H9 (cell line): Measurements from ENCODE around the gene ICAM2. TPM values are rescaled to one million over a fixed set of nuclear protein-coding genes. Genes with fewer than 3 reads are reported as not detected.

ENCODE experiments used
- DNase-seq: peaks from one replicate; pipeline ENCODE4 v3.0.0-alpha.2; 2017
- H2AFZ ChIP-seq: one replicate; pipeline ENCODE4 v1.6.1; 2013; ENCODE audit warnings: mild to moderate bottlenecking, low read length, control low read depth, moderate library complexity
- H2AK5ac ChIP-seq: 2 replicates; pipeline ENCODE4 v1.6.1; 2013; ENCODE audit warnings: low read length, control low read depth, mixed read lengths; ENCODE audit not compliant: insufficient read length
- H2BK120ac ChIP-seq: one replicate; pipeline ENCODE4 v1.6.1; 2013; ENCODE audit warnings: low read depth, mild to moderate bottlenecking, low read length, control low read depth, inconsistent platforms; ENCODE audit not compliant: poor library complexity, severe bottlenecking
- H2BK12ac ChIP-seq: 2 replicates; pipeline ENCODE4 v1.6.1; 2013; ENCODE audit warnings: low read length, control low read depth, mixed read lengths, low read depth; ENCODE audit not compliant: insufficient read length
- H2BK15ac ChIP-seq: 2 replicates; pipeline ENCODE4 v1.6.1; 2013; ENCODE audit warnings: low read depth, low read length, control low read depth
- H2BK20ac ChIP-seq: one replicate; pipeline ENCODE4 v1.6.1; 2013; ENCODE audit warnings: low read depth, mild to moderate bottlenecking, low read length, control low read depth, inconsistent platforms; ENCODE audit not compliant: poor library complexity, severe bottlenecking
- H2BK5ac ChIP-seq: 2 replicates; pipeline ENCODE4 v1.6.1; 2013; ENCODE audit warnings: low read length, control low read depth, mixed read lengths; ENCODE audit not compliant: insufficient read length
- H3K14ac ChIP-seq: 2 replicates; pipeline ENCODE4 v1.6.1; 2013; ENCODE audit warnings: low read length, control low read depth; ENCODE audit not compliant: insufficient read depth
- H3K18ac ChIP-seq: 2 replicates; pipeline ENCODE4 v1.6.1; 2013; ENCODE audit warnings: low read depth, mild to moderate bottlenecking, mixed read lengths, low read length, control low read depth; ENCODE audit not compliant: insufficient read length
- H3K23ac ChIP-seq: 2 replicates; pipeline ENCODE4 v1.6.1; 2013; ENCODE audit warnings: low read length, control low read depth, mixed read lengths, low read depth; ENCODE audit not compliant: insufficient read length
- H3K23me2 ChIP-seq: 2 replicates; pipeline ENCODE4 v1.6.1; 2013; ENCODE audit warnings: low read depth, mild to moderate bottlenecking, mixed read lengths, low read length, control low read depth; ENCODE audit not compliant: insufficient read length, poor library complexity, severe bottlenecking
- H3K27ac ChIP-seq: 2 replicates; pipeline ENCODE4 v1.5.1; 2013; ENCODE audit warnings: low read length, control low read depth, mixed read lengths, low read depth; ENCODE audit not compliant: insufficient read length
- H3K27me3 ChIP-seq: 2 replicates; pipeline ENCODE4 v1.6.1; 2013; ENCODE audit warnings: low read length, control low read depth, inconsistent platforms; ENCODE audit not compliant: insufficient read depth
- H3K4ac ChIP-seq: 2 replicates; pipeline ENCODE4 v1.6.1; 2013; ENCODE audit warnings: low read depth, mild to moderate bottlenecking, control low read depth, inconsistent platforms, low read length, moderate library complexity
- H3K4me1 ChIP-seq: 2 replicates; pipeline ENCODE4 v1.6.1; 2013; ENCODE audit warnings: low read length, control low read depth, inconsistent platforms; ENCODE audit not compliant: insufficient read depth
- H3K4me2 ChIP-seq: 2 replicates; pipeline ENCODE4 v1.6.1; 2013; ENCODE audit warnings: low read length, control low read depth, mixed read lengths; ENCODE audit not compliant: insufficient read length, insufficient read depth
- H3K56ac ChIP-seq: 2 replicates; pipeline ENCODE4 v1.6.1; 2013; ENCODE audit warnings: low read depth, mild to moderate bottlenecking, mixed read lengths, low read length, control low read depth; ENCODE audit not compliant: insufficient read length
- H3K79me1 ChIP-seq: 2 replicates; pipeline ENCODE4 v1.6.1; 2013; ENCODE audit warnings: low read depth, mild to moderate bottlenecking, moderate library complexity, low read length, control low read depth, inconsistent platforms; ENCODE audit not compliant: insufficient read depth, poor library complexity, severe bottlenecking
- H3K79me2 ChIP-seq: 2 replicates; pipeline ENCODE4 v1.6.1; 2013; ENCODE audit warnings: low read length, control low read depth, inconsistent platforms; ENCODE audit not compliant: insufficient read depth
- H3K9ac ChIP-seq: 2 replicates; pipeline ENCODE4 v1.6.1; 2013; ENCODE audit warnings: low read length, control low read depth, mixed read lengths; ENCODE audit not compliant: insufficient read length; ENCODE audit errors: extremely low read depth
- H3K9me3 ChIP-seq: one replicate; pipeline ENCODE4 v1.6.1; 2013; ENCODE audit warnings: low read depth, low read length, inconsistent platforms; ENCODE audit not compliant: control insufficient read depth
- H3T11ph ChIP-seq: one replicate; pipeline ENCODE4 v1.6.1; 2013; ENCODE audit warnings: mild to moderate bottlenecking, low read length, control low read depth, inconsistent platforms
- H4K20me1 ChIP-seq: one replicate; pipeline ENCODE4 v1.6.1; 2013; ENCODE audit not compliant: control insufficient read depth, insufficient read length, insufficient read depth
- H4K5ac ChIP-seq: 2 replicates; pipeline ENCODE4 v1.6.1; 2013; ENCODE audit warnings: low read depth, mild to moderate bottlenecking, mixed read lengths, low read length, control low read depth; ENCODE audit not compliant: insufficient read length
- H4K8ac ChIP-seq: replicated peaks from 2 replicates; pipeline ENCODE4 v1.6.1; 2013; ENCODE audit warnings: low read length, control low read depth, mixed read lengths, low read depth; ENCODE audit not compliant: insufficient read length
- H4K91ac ChIP-seq: 2 replicates; pipeline ENCODE4 v1.6.1; 2013; ENCODE audit warnings: low read depth, mild to moderate bottlenecking, moderate library complexity, mixed read lengths, low read length, control low read depth; ENCODE audit not compliant: insufficient read length
- H3K27ac Mint-ChIP-seq, 3 experiments: 2 replicates in 2 of 3; 3 replicates in 1 of 3; pipeline ENCODE4 v1.8.0; 2020 to 2021; ENCODE audit warnings: mixed read lengths in 3 of 3, mild to moderate bottlenecking in 1 of 3, moderate library complexity in 1 of 3
- H3K27me3 Mint-ChIP-seq: 2 replicates; pipeline ENCODE4 v1.8.0; 2021; ENCODE audit warnings: low read depth, mild to moderate bottlenecking, moderate library complexity, mixed read lengths
- H3K36me3 Mint-ChIP-seq, 3 experiments: 2 replicates in 2 of 3; 3 replicates in 1 of 3; pipeline ENCODE4 v1.8.0; 2020 to 2021; ENCODE audit warnings: low read depth in 3 of 3, mixed read lengths in 3 of 3; ENCODE audit not compliant: insufficient read depth in 1 of 3
- H3K4me1 Mint-ChIP-seq, 2 experiments: 2 replicates each; pipeline ENCODE4 v1.8.0; 2020; ENCODE audit warnings: mixed read lengths in 2 of 2
- H3K4me3 Mint-ChIP-seq, 2 experiments: 2 replicates in 1 of 2; 3 replicates in 1 of 2; pipeline ENCODE4 v1.8.0; 2020 to 2021; ENCODE audit warnings: mild to moderate bottlenecking in 2 of 2, mixed read lengths in 2 of 2, moderate library complexity in 1 of 2
- H3K9me3 Mint-ChIP-seq, 2 experiments: 2 replicates in 1 of 2; 3 replicates in 1 of 2; pipeline ENCODE4 v1.8.0; 2020; ENCODE audit warnings: mild to moderate bottlenecking in 2 of 2, mixed read lengths in 2 of 2, moderate library complexity in 1 of 2
- CTCF ChIP-seq: fragments of 200-600 bp; sonication (generic); conservative IDR thresholded peaks from 3 replicates; pipeline ENCODE4 v1.8.0; 2021; ENCODE audit warnings: antibody characterized with exemption, mild to moderate bottlenecking
- WGBS: extraction: QIAGEN DNeasy Blood & Tissue Kit; methylation state at CpG from one replicate; pipeline ENCODE4 v1.1.7; 2013; ENCODE audit warnings: missing lambda C conversion rate, low lambda C conversion rate, mixed read lengths; ENCODE audit not compliant: insufficient read length; ENCODE audit errors: extremely low coverage; 5-methylcytosine and 5-hydroxymethylcytosine counted together
- total RNA-seq: library from RNA; stranded (reverse); gene quantifications from 2 replicates; pipeline ENCODE4 v1.2.1, GENCODE V29; 2021

ICAM2 gene
- total RNA-seq, 1 experiment from 2014 or later: 0.28 TPM

- Histone ChIP-seq H3K27me3 (no peaks in the 10 kb centered on the region), H3K23me2 (no peaks in the 10 kb centered on the region), H3K56ac (no peak overlapping the region), H3K4me2 (no peak overlapping the region), H2BK15ac (no peak overlapping the region), H4K8ac (no peak overlapping the region), H3T11ph (no peak overlapping the region), H3K18ac (peak overlapping the region; percentile 17), H3K4ac (no peak overlapping the region), H4K20me1 (no peaks in the 10 kb centered on the region), H4K91ac (peak overlapping the region; percentile 30), H3K27ac (no peak overlapping the region), H3K23ac (no peak overlapping the region), H2BK5ac (no peak overlapping the region), H2AFZ (no peak overlapping the region), H2BK120ac (no peak overlapping the region), H3K79me1 (no peaks in the 10 kb centered on the region), H2BK20ac (no peak overlapping the region), H3K79me2 (no peaks in the 10 kb centered on the region), H3K9ac (no peak overlapping the region), H2BK12ac (no peak overlapping the region), H4K5ac (no peak overlapping the region), H3K9me3 (no peaks in the 10 kb centered on the region), H3K14ac (no peak overlapping the region), H3K4me1 (peaks cover 6% of the 10 kb centered on the region; the same call in 1 of the 2 replicates), H2AK5ac (no peak overlapping the region)
- no CpG with 5 or more reads among the region's 22 CpGs for WGBS
- Mint-ChIP-seq H3K4me3 (peak overlapping the region in 1 of 2 experiments; percentile 12; a peak in 1 of 5 replicates), H3K36me3 (peaks cover 0 to 21% (median 4%) of the 10 kb centered on the region in 3 experiments), H3K27ac (peak overlapping the region in 2 of 3 experiments; percentile 48 to 69; a peak in 2 of 7 replicates), H3K27me3 (no peaks in the 10 kb centered on the region), H3K9me3 (no peaks in the 10 kb centered on the region), H3K4me1 (peaks cover 19 to 21% of the 10 kb centered on the region in 2 experiments)
- no peak for DNase-seq
- no peak for TF ChIP-seq CTCF
Observed at GRCh38 chr17:64055183-64056142, 35.0 kb upstream of the ICAM2 start.
